Neural cell (in vitro differentiated cells): ENCODE results near the gene PARVB. TPM values are rescaled to one million over a fixed set of nuclear protein-coding genes. Genes with fewer than 3 reads are reported as not detected.

Experiments used
- H2AFZ ChIP-seq: fragments of 200-600, 300-800 bp; sonication (generic), shearing (Covaris generic); 2 replicates; pipeline ENCODE4 v1.6.0; 2014; ENCODE audit warnings: low read depth, mild to moderate bottlenecking, antibody characterized with exemption, low read length, moderate library complexity
- H3F3A ChIP-seq: fragments of 200-600 bp; shearing (Covaris generic); 2 replicates; pipeline ENCODE4 v1.6.1; 2016; ENCODE audit warnings: mild to moderate bottlenecking, moderate library complexity, mixed read lengths, antibody characterized with exemption, low read length; ENCODE audit not compliant: insufficient read depth, poor library complexity, severe bottlenecking
- H3K27ac ChIP-seq: fragments of 200-600, 300-800 bp; sonication (generic), shearing (Covaris generic); 2 replicates; pipeline ENCODE4 v1.5.1; 2014; ENCODE audit warnings: mild to moderate bottlenecking, low read length, moderate library complexity
- H3K27me3 ChIP-seq: fragments of 300-800, 200-600 bp; sonication (generic), shearing (Covaris generic); 2 replicates; pipeline ENCODE4 v1.6.0; 2014; ENCODE audit warnings: mild to moderate bottlenecking, low read depth, low read length, moderate library complexity; ENCODE audit not compliant: insufficient read depth
- H3K36me3 ChIP-seq: fragments of 300-800, 200-600 bp; sonication (generic), shearing (Covaris generic); 2 replicates; pipeline ENCODE4 v1.5.1; 2014; ENCODE audit warnings: mild to moderate bottlenecking, antibody characterized with exemption, low read length, moderate library complexity; ENCODE audit not compliant: insufficient read depth
- H3K4me2 ChIP-seq: fragments of 300-800, 200-600 bp; sonication (generic), shearing (Covaris generic); 2 replicates; pipeline ENCODE4 v1.6.0; 2014; ENCODE audit warnings: mild to moderate bottlenecking, low read length
- H3K4me3 ChIP-seq: fragments of 300-800, 200-600 bp; sonication (generic), shearing (Covaris generic); 2 replicates; pipeline ENCODE4 v1.5.1; 2014; ENCODE audit warnings: mild to moderate bottlenecking, low read length, moderate library complexity
- H3K79me2 ChIP-seq: fragments of 200-600 bp; shearing (Covaris generic); replicated peaks from 2 replicates; pipeline ENCODE4 v1.6.0; 2014; ENCODE audit warnings: mild to moderate bottlenecking, low read length, moderate library complexity; ENCODE audit not compliant: insufficient read depth
- H3K9ac ChIP-seq: fragments of 300-800, 200-600 bp; sonication (generic), shearing (Covaris generic); 2 replicates; pipeline ENCODE4 v1.6.1; 2016; ENCODE audit warnings: mild to moderate bottlenecking, low read length, mixed read lengths
- H3K9me2 ChIP-seq: fragments of 200-600 bp; shearing (Covaris generic); 2 replicates; pipeline ENCODE4 v1.6.1; 2016; ENCODE audit warnings: mild to moderate bottlenecking, low read length, mixed read lengths; ENCODE audit not compliant: insufficient read depth
- H3K9me3 ChIP-seq: fragments of 200-600, 300-800 bp; sonication (generic), shearing (Covaris generic); 2 replicates; pipeline ENCODE4 v1.6.1; 2016; ENCODE audit warnings: mild to moderate bottlenecking, mixed run types, low read length, moderate library complexity, mixed read lengths
- H4K20me1 ChIP-seq: fragments of 200-600 bp; shearing (Covaris generic); 2 replicates; pipeline ENCODE4 v1.6.1; 2016; ENCODE audit warnings: mild to moderate bottlenecking, mixed run types; ENCODE audit not compliant: insufficient read depth
- CTCF ChIP-seq: fragments of 450-650 bp; IDR thresholded peaks from 2 replicates; pipeline ENCODE4 v1.5.1; 2014; ENCODE audit warnings: antibody characterized with exemption, mild to moderate bottlenecking, moderate library complexity; ENCODE audit not compliant: poor library complexity, severe bottlenecking
- EP300 ChIP-seq: fragments of 450-650 bp; conservative IDR thresholded peaks from 2 replicates; pipeline ENCODE4 v1.6.1; 2014; ENCODE audit warnings: antibody characterized with exemption, mild to moderate bottlenecking, moderate library complexity; ENCODE audit not compliant: poor library complexity, severe bottlenecking
- EZH2 ChIP-seq: fragments of 200-600, 300-800 bp; shearing (Covaris generic), sonication (generic); IDR thresholded peaks from 2 replicates; pipeline ENCODE4 v1.6.1; 2014; ENCODE audit warnings: antibody characterized with exemption, low read length, borderline replicate concordance, mild to moderate bottlenecking; ENCODE audit not compliant: insufficient read depth, poor library complexity, severe bottlenecking
- MXI1 ChIP-seq: fragments of 450-650 bp; conservative IDR thresholded peaks from 2 replicates; pipeline ENCODE4 v1.6.1; 2014; ENCODE audit warnings: antibody characterized with exemption, mild to moderate bottlenecking; ENCODE audit not compliant: poor library complexity, severe bottlenecking
- POLR2AphosphoS5 ChIP-seq: IDR thresholded peaks from 2 replicates; pipeline ENCODE4 v1.6.1; 2012
- RAD21 ChIP-seq: fragments of 450-650 bp; conservative IDR thresholded peaks from 2 replicates; pipeline ENCODE4 v1.6.1; 2014; ENCODE audit warnings: antibody characterized with exemption, mild to moderate bottlenecking, moderate library complexity
- REST ChIP-seq: IDR thresholded peaks from 2 replicates; pipeline ENCODE4 v1.6.1; 2012; ENCODE audit warnings: borderline replicate concordance
- SMC3 ChIP-seq: fragments of 450-650 bp; conservative IDR thresholded peaks from 2 replicates; pipeline ENCODE4 v1.6.1; 2014; ENCODE audit warnings: antibody characterized with exemption, mild to moderate bottlenecking, moderate library complexity; ENCODE audit not compliant: poor library complexity
- TAF1 ChIP-seq: IDR thresholded peaks from 2 replicates; pipeline ENCODE4 v1.6.1; 2012; ENCODE audit warnings: low read depth
- polyA plus RNA-seq: library from polyadenylated mRNA; depleted of rRNA; stranded (reverse); fragments of >200 nt; gene quantifications from 2 replicates; pipeline ENCODE4 v1.2.3, GENCODE V29; 2014

Gene PARVB
- polyA plus RNA-seq, 1 donor from 2014 or later: 1.2 TPM

GRCh38 chr22:44167501-44167900 is 143.4 kb downstream of the PARVB start:
- Histone ChIP-seq H3K4me3 (no peak overlapping the region), H2AFZ (no peak overlapping the region), H3K27ac (no peak overlapping the region), H3K36me3 (no peaks in the 10 kb centered on the region), H3K27me3 (no peaks in the 10 kb centered on the region), H3F3A (no peaks in the 10 kb centered on the region), H3K79me2 (no peaks in the 10 kb centered on the region), H3K9ac (no peak overlapping the region), H3K9me2 (no peaks in the 10 kb centered on the region), H3K4me2 (no peak overlapping the region), H3K9me3 (no peaks in the 10 kb centered on the region), H4K20me1 (no peaks in the 10 kb centered on the region)
- TF ChIP-seq RAD21: no peak
- no peak for TF ChIP-seq EP300

- no peaks in the 10 kb centered on the region for H3K9me2 ChIP-seq
- no peaks in the 10 kb centered on the region for H3F3A ChIP-seq
- H3K4me3 ChIP-seq: no peak overlapping the region
- no peaks in the 10 kb centered on the region for H3K79me2 ChIP-seq
- H3K9me3 ChIP-seq: no peaks in the 10 kb centered on the region
- no peaks in the 10 kb centered on the region for H3K36me3 ChIP-seq
- H3K27ac ChIP-seq: no peak overlapping the region
- H3K4me2 ChIP-seq: no peak overlapping the region
- no peak overlapping the region for H3K9ac ChIP-seq
- H3K27me3 ChIP-seq: no peaks in the 10 kb centered on the region
- TF ChIP-seq SMC3: no peak
- TF ChIP-seq RAD21: no peak
- TF ChIP-seq EZH2: no peak
- no peak for TF ChIP-seq POLR2AphosphoS5
- TF ChIP-seq REST: no peak
- TF ChIP-seq TAF1: no peak
- TF ChIP-seq CTCF: no peak
- TF ChIP-seq MXI1: no peak
- no peaks in the 10 kb centered on the region for H4K20me1 ChIP-seq
- no peak overlapping the region for H2AFZ ChIP-seq
Observed at GRCh38 chr22:44168206-44168605, 144.1 kb downstream of the PARVB start.

DNA sequence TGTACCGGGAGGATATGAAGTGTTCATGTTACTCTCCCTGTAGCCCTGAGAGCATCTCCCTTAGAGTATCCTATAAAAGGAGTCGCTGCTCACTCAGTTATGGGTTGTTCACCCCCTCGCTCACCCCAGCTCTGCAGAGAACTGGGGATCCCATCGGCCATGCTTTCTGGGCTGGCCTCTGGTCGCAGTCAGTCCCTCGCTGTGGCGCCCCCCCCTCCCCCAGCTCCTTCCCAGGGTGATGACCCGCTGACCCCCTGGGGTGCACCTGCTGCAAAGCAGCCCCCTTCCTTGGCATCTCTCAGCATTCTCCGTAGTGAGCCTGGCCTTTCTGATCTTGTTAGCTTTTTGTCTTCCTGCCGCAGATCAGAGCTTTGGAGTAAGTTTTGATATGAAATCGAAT is 146.4 kb downstream of the PARVB start:
- H2AFZ ChIP-seq: no peak overlapping the region
- H3K79me2 ChIP-seq: no peaks in the 10 kb centered on the region
- no peaks in the 10 kb centered on the region for H4K20me1 ChIP-seq
- H3K9ac ChIP-seq: no peak overlapping the region
- H3K4me3 ChIP-seq: no peak overlapping the region
- no peaks in the 10 kb centered on the region for H3F3A ChIP-seq
- H3K9me2 ChIP-seq: no peaks in the 10 kb centered on the region
- TF ChIP-seq SMC3 (no peak), MXI1 (no peak), POLR2AphosphoS5 (no peak)
- H3K4me2 ChIP-seq: no peak overlapping the region
- no peaks in the 10 kb centered on the region for H3K27me3 ChIP-seq
- no peak overlapping the region for H3K27ac ChIP-seq
- no peaks in the 10 kb centered on the region for H3K36me3 ChIP-seq
- no peaks in the 10 kb centered on the region for H3K9me3 ChIP-seq
